Panc1 (cell line): ENCODE measurements around the gene ZDHHC19.

ENCODE experiments used
- CTCF ChIP-seq: fragments of 450-650 bp; IDR thresholded peaks from 2 replicates; pipeline ENCODE4 v1.5.1; 2017; ENCODE audit warnings: mild to moderate bottlenecking
- POLR2AphosphoS5 ChIP-seq: IDR thresholded peaks from 2 replicates; pipeline ENCODE4 v1.6.1; 2012; ENCODE audit warnings: mild to moderate bottlenecking, low read depth, low read length, moderate library complexity
- TCF7L2 ChIP-seq: IDR thresholded peaks from 2 replicates; pipeline ENCODE4 v1.6.1; 2011; ENCODE audit warnings: mild to moderate bottlenecking, low read depth, low read length, inconsistent platforms

- no peak for TF ChIP-seq CTCF
- TF ChIP-seq TCF7L2, result no peak
- TF ChIP-seq POLR2AphosphoS5, result no peak
These were observed 32.2 kb downstream of the ZDHHC19 start for GRCh38 chr3:196178993-196179379.
